ENCODE results near the gene RGPD3.
"Not testable (repeated sequence)": the region's sequence is repeated elsewhere in the genome, so short reads cannot be mapped to it uniquely, and the experiment has no call there.

GRCh38 chr2:106509374-106509770 lies 41.2 kb upstream of the RGPD3 start:
- TF ChIP-seq, protein P1, sequence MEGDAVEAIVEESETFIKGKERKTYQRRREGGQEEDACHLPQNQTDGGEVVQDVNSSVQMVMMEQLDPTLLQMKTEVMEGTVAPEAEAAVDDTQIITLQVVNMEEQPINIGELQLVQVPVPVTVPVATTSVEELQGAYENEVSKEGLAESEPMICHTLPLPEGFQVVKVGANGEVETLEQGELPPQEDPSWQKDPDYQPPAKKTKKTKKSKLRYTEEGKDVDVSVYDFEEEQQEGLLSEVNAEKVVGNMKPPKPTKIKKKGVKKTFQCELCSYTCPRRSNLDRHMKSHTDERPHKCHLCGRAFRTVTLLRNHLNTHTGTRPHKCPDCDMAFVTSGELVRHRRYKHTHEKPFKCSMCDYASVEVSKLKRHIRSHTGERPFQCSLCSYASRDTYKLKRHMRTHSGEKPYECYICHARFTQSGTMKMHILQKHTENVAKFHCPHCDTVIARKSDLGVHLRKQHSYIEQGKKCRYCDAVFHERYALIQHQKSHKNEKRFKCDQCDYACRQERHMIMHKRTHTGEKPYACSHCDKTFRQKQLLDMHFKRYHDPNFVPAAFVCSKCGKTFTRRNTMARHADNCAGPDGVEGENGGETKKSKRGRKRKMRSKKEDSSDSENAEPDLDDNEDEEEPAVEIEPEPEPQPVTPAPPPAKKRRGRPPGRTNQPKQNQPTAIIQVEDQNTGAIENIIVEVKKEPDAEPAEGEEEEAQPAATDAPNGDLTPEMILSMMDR (IDR thresholded peaks at IDR 0.05; ENCODE audit: low read depth, low read length, missing input control), result not testable (repeated sequence)
- TF ChIP-seq SP1 (IDR thresholded peaks at IDR 0.05); RAD21 (IDR thresholded peaks at IDR 0.05); TAF1 (conservative IDR thresholded peaks at IDR 0.05); FOXA2 (IDR thresholded peaks at IDR 0.05); FOXA1 (IDR thresholded peaks at IDR 0.05); EGR1 (IDR thresholded peaks at IDR 0.05; ENCODE audit: low read depth in 2 of 2); MAX (IDR thresholded peaks at IDR 0.05); GABPA (IDR thresholded peaks at IDR 0.05 in 1 of 2, conservative IDR thresholded peaks at IDR 0.05 in 1 of 2); JUND (IDR thresholded peaks at IDR 0.05): not testable (repeated sequence)
- TF ChIP-seq, protein P2, sequence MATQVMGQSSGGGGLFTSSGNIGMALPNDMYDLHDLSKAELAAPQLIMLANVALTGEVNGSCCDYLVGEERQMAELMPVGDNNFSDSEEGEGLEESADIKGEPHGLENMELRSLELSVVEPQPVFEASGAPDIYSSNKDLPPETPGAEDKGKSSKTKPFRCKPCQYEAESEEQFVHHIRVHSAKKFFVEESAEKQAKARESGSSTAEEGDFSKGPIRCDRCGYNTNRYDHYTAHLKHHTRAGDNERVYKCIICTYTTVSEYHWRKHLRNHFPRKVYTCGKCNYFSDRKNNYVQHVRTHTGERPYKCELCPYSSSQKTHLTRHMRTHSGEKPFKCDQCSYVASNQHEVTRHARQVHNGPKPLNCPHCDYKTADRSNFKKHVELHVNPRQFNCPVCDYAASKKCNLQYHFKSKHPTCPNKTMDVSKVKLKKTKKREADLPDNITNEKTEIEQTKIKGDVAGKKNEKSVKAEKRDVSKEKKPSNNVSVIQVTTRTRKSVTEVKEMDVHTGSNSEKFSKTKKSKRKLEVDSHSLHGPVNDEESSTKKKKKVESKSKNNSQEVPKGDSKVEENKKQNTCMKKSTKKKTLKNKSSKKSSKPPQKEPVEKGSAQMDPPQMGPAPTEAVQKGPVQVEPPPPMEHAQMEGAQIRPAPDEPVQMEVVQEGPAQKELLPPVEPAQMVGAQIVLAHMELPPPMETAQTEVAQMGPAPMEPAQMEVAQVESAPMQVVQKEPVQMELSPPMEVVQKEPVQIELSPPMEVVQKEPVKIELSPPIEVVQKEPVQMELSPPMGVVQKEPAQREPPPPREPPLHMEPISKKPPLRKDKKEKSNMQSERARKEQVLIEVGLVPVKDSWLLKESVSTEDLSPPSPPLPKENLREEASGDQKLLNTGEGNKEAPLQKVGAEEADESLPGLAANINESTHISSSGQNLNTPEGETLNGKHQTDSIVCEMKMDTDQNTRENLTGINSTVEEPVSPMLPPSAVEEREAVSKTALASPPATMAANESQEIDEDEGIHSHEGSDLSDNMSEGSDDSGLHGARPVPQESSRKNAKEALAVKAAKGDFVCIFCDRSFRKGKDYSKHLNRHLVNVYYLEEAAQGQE (IDR thresholded peaks at IDR 0.05), result not testable (repeated sequence)
- TF ChIP-seq, protein P3, sequence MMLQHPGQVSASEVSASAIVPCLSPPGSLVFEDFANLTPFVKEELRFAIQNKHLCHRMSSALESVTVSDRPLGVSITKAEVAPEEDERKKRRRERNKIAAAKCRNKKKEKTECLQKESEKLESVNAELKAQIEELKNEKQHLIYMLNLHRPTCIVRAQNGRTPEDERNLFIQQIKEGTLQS (IDR thresholded peaks at IDR 0.05), result not testable (repeated sequence)

All from liver (tissue), 3 donors.